GM10248 (cell line): ENCODE data around the gene KRT86.

Experiments used
- CTCF ChIA-PET: fragments of 300-600 bp; sonication (Branson Sonifier 250); formaldehyde crosslinking; extraction: SDS; loops from one replicate; lab custom pipeline; 2021; ENCODE audit warnings: antibody characterized with exemption; lab: Yijun Ruan, JAX
- POLR2A ChIA-PET: fragments of 350-650 bp; sonication (Branson Sonifier 250); formaldehyde crosslinking; extraction: SDS; loops from one replicate; lab custom pipeline; 2020; ENCODE audit warnings: antibody characterized with exemption; lab: Yijun Ruan, JAX
- DNase-seq: peaks from one replicate; pipeline ENCODE4 v3.0.0; 2012; ENCODE audit errors: extremely low spot score
- CTCF ChIP-seq: IDR thresholded peaks from 2 replicates; pipeline ENCODE4 v1.5.1; 2012; ENCODE audit warnings: mild to moderate bottlenecking, low read depth; ENCODE audit errors: extremely low read depth, missing control alignments, control extremely low read depth

Gene KRT86

GRCh38 chr12:52260361-52261207 lies 13.9 kb upstream of the KRT86 start:
- no peak for TF ChIP-seq CTCF
- ChIA-PET POLR2A (no interaction called here), CTCF (interaction anchor here (1.1 kb wide), 1 partner anchor 56 kb away, joined by 3 read pairs; no protein-coding TSS in a partner anchor)
- no peak for DNase-seq

GRCh38 chr12:52261208-52261484 lies 13.3 kb upstream of the KRT86 start:
- TF ChIP-seq CTCF: no peak

GRCh38 chr12:52262286-52262685 lies 12.2 kb upstream of the KRT86 start:
- ChIA-PET CTCF (interaction anchor here (3.8 to 10.1 kb wide), 2 partner anchors 11 to 16 kb away, joined by 15 to 89 read pairs; no protein-coding TSS in a partner anchor), POLR2A (no interaction called here)
- TF ChIP-seq CTCF: no peak
- DNase-seq: no peak

More at GRCh38 chr12:52261208-52261484, 13.3 kb upstream of the KRT86 start:
- POLR2A ChIA-PET: no interaction called here
- DNase-seq: no peak
- CTCF ChIA-PET: no interaction called here

GRCh38 chr12:52263761-52264434 lies 10.5 kb upstream of the KRT86 start:
- CTCF ChIA-PET: interaction anchor here (0.7 to 10.1 kb wide), 7 partner anchors 12 to 621 kb away, joined by 3 to 89 read pairs (median 6); no protein-coding TSS in a partner anchor
- no peak for DNase-seq
- POLR2A ChIA-PET: no interaction called here
- no peak for TF ChIP-seq CTCF

- TF ChIP-seq CTCF: no peak
- no peak for DNase-seq
- ChIA-PET CTCF (interaction anchor here (0.7 to 10.1 kb wide), 7 partner anchors 13 to 620 kb away, joined by 3 to 89 read pairs (median 6); no protein-coding TSS in a partner anchor), POLR2A (no interaction called here)
Measured at GRCh38 chr12:52264435-52264825, 10.0 kb upstream of the KRT86 start.

- DNase-seq: no peak
- CTCF ChIA-PET: interaction anchor here (0.8 to 10.1 kb wide), 3 partner anchors 12 to 241 kb away, joined by 3 to 89 read pairs (median 5); no protein-coding TSS in a partner anchor
- POLR2A ChIA-PET: no interaction called here
Measured at GRCh38 chr12:52266514-52266913, 7.9 kb upstream of the KRT86 start.

More at GRCh38 chr12:52266514-52266913, 7.9 kb upstream of the KRT86 start:
- TF ChIP-seq CTCF: no peak
